ENCODE results near the gene ZNF260. TPM values are rescaled to one million over a fixed set of nuclear protein-coding genes. Genes with fewer than 3 reads are reported as not detected.
"Not testable (repeated sequence)": the region's sequence is repeated elsewhere in the genome, so short reads cannot be mapped to it uniquely, and the experiment has no call there.

Gene ZNF260
- total RNA-seq, 2 donors from 2014 or later = 5.2 to 9.6 TPM

DNA sequence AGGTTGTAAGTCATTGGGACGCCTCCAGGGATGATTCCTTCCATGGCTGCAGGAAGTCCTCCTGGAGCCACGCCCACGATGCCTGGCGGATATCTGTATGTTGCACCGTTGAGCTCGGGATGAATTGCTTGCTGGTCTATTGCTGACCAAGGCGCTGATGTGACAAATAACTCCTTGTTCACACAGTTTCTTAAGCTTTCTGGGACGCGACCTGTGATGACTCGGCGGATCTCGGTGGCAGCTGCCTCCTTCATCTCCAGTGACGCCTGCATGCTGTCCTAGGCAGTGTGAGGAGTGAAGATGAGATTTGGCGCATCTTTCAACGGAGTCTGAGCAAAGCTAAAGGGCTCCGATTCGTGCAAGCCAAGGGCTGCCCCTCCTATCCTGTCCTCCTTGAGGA lies 31.1 kb downstream of the ZNF260 start:
- H3K27ac ChIP-seq = no peak overlapping the region
- H3K36me3 ChIP-seq = no peaks in the 10 kb centered on the region
- H3K4me1 ChIP-seq = no peaks in the 10 kb centered on the region
- DNase-seq (ENCODE audit: low spot score) = no peak
- TF ChIP-seq, protein P1, sequence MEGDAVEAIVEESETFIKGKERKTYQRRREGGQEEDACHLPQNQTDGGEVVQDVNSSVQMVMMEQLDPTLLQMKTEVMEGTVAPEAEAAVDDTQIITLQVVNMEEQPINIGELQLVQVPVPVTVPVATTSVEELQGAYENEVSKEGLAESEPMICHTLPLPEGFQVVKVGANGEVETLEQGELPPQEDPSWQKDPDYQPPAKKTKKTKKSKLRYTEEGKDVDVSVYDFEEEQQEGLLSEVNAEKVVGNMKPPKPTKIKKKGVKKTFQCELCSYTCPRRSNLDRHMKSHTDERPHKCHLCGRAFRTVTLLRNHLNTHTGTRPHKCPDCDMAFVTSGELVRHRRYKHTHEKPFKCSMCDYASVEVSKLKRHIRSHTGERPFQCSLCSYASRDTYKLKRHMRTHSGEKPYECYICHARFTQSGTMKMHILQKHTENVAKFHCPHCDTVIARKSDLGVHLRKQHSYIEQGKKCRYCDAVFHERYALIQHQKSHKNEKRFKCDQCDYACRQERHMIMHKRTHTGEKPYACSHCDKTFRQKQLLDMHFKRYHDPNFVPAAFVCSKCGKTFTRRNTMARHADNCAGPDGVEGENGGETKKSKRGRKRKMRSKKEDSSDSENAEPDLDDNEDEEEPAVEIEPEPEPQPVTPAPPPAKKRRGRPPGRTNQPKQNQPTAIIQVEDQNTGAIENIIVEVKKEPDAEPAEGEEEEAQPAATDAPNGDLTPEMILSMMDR (IDR thresholded peaks at IDR 0.05) = no peak
- no peaks in the 10 kb centered on the region for H3K27me3 ChIP-seq
- peaks cover 0 to 13% of the 10 kb centered on the region in 2 donors for H3K9me3 ChIP-seq
- H3K4me3 ChIP-seq = no peak overlapping the region

DNA sequence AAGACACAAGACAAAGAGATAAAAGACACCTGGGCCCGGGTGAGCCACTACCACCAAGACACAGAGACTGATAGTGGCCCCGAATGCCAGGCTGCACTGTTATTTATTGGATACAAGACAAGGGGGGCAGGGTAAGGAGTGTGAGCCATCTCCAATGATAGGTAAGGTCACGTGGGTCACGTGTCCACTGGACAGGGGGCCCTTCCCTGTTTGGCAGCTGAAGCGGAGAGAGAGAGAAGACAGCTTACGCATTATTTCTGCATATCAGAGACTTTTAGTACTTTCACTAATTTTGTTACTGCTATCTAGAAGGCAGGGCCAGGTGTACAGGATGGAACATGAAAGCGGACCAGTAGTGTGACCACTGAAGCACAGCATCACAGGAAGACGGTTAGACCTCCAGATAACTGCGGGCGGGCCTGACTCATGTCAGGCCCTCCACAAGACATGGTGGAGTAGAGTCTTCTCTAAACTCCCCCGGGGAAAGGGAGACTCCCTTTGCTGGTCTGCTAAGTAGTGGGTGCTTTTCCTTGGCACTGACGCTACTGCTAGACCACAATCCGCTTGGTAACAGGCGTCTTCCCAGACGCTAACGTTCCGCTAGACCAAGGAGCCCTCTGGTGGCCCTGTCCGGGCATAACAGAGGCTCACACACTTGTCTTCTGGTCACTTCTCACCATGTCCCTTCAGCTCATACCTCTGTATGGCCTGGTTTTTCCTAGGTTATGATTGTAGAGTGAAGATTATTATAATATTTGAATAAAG lies 35.2 kb downstream of the ZNF260 start:
- H3K36me3 ChIP-seq, H3K4me1 ChIP-seq, H3K27me3 ChIP-seq, H3K4me3 ChIP-seq, H3K9me3 ChIP-seq, H3K27ac ChIP-seq: not testable (repeated sequence)
- peak; percentile 59 for DNase-seq (ENCODE audit: low spot score)
- TF ChIP-seq, protein P1 (IDR thresholded peaks at IDR 0.05) = peak; percentile 46 to 76

DNA sequence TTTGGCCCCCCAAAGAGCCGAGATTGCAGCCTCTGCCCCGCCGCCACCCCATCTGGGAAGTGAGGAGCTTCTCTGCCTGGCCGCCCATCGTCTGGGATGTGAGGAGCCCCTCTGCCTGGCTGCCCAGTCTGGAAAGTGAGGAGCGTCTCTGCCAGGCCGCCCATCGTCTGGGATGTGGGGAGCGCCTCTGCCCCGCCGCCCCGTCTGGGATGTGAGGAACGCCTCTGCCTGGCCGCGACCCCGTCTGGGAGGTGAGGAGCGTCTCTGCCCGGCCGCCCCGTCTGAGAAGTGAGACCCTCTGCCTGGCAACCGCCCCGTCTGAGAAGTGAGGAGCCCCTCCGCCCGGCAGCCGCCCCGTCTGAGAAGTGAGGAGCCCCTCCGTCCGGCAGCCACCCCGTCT lies 37.2 kb downstream of the ZNF260 start:
- not testable (repeated sequence) for DNase-seq (ENCODE audit: low spot score); H3K36me3 ChIP-seq

DNA sequence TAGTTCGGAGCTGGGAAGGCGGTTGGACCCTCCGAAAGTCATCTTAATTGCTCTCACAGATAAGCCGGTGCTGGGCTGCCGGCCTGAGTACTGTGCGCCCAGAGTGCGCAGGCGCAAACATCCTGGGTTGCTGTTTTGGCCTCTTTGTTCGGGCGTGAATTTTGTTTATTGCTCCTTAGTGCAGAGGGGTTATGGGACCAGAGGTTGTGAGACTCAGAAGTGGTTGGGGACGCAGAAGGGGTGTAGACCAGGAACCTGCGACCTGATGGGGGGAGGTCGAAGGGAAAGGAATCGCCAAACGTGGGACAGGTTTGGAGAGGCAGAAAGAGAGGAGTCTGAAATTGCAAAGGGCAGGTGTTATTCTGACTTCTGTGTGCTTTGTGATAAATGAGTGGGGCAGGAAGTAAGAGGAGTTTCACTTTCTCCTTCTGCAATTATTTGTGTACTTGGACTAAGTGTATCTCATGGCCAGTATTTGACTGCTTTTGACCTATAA lies 38.1 kb downstream of the ZNF260 start:
- H3K9me3 ChIP-seq = no peaks in the 10 kb centered on the region
- TF ChIP-seq, protein P1 (IDR thresholded peaks at IDR 0.05) = no peak
- peak overlapping the region; percentile 68 to 78 for H3K4me3 ChIP-seq
- peak overlapping the region; percentile 96 for H3K27ac ChIP-seq
- no peaks in the 10 kb centered on the region for H3K36me3 ChIP-seq
- peaks cover 0 to 11% of the 10 kb centered on the region in 2 donors for H3K4me1 ChIP-seq
- no peaks in the 10 kb centered on the region for H3K27me3 ChIP-seq
- peak; percentile 86 for DNase-seq (ENCODE audit: low spot score)

More for the DNA sequence above, 37.2 kb downstream of the ZNF260 start:
- H3K4me3 ChIP-seq, H3K27me3 ChIP-seq, H3K27ac ChIP-seq, H3K9me3 ChIP-seq: not testable (repeated sequence)
- H3K4me1 ChIP-seq = peaks cover 0 to 11% of the 10 kb centered on the region in 2 donors

DNA sequence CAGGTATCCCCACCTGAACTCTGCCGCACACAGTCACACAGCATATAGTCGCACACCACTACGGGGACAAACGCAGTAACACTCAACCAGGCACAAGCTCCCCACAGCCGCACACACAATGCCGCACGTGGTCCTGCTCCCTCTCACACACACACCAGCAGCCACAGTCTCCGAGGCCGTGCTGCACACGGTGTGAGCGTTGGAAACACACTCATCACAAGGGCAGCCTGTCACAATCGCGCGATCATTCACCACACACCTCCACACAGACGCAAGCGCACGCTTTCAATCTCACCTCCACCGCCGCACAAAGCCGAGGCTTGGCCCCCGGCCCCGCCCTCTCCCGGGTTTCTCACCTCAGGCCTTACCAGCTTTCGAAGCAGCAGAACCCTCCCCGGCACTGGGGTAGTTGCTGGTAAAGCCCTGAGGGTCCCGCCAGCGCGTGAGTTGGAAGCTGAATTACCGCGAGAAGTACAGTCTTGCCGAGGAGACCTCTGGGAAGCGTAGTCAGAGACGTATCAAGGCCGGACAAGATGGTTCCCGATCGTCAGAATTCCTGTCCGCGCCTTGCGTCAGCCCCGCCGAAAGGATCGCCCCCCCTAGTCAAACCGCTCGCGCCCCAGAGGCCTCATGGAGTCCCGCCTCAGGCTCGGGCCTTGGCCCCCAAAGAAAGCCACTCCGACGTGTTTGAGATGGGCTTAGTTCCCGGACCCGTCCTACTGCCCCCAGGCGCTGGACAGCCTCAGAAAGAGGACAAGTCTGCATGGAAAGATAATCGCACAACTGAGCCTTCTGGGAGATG lies 38.8 kb downstream of the ZNF260 start, which contains the start of gene ZNF566:
Gene ZNF566, minus strand, starts transcription at position 444 of the 802 bp plus-strand sequence. CDS start 13,004 bp downstream, outside the sequence.
- Histone ChIP-seq H3K36me3 (no peaks in the 10 kb centered on the region), H3K4me1 (peaks cover 0 to 11% of the 10 kb centered on the region in 2 donors), H3K4me3 (peak within 1 kb of the TSS; percentile 68 to 78), H3K9me3 (no peaks in the 10 kb centered on the region), H3K27ac (peak within 1 kb of the TSS; percentile 96), H3K27me3 (no peaks in the 10 kb centered on the region)
- DNase-seq (ENCODE audit: low spot score) = peak; percentile 91
- TF ChIP-seq, protein P1 (IDR thresholded peaks at IDR 0.05) = no peak

DNA sequence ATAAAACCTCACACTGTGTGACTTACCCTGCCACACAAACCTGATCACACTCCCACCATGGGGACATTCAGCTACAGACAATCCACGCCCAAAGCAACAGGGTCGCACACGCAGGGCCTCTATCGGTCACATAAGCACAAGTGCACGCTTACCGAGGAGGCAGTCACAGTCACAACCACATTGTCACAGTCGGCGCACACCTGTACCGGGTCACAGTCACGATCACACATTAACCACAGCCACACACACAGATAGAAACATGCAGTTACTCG lies 39.3 kb downstream of the ZNF260 start:
- TF ChIP-seq, protein P1 (IDR thresholded peaks at IDR 0.05) = no peak
- no peak for DNase-seq (ENCODE audit: low spot score)
- H3K4me1 ChIP-seq = peaks cover 0 to 11% of the 10 kb centered on the region in 2 donors
- H3K4me3 ChIP-seq = peak overlapping the region; percentile 68 to 78
- no peaks in the 10 kb centered on the region for H3K9me3 ChIP-seq
- no peaks in the 10 kb centered on the region for H3K27me3 ChIP-seq
- no peaks in the 10 kb centered on the region for H3K36me3 ChIP-seq
- H3K27ac ChIP-seq = peak overlapping the region; percentile 96
